BJ (cell line): ENCODE measurements around the gene HIGD2A. TPM values are rescaled to one million over a fixed set of nuclear protein-coding genes. Genes with fewer than 3 reads are reported as not detected.

Source experiments
- CTCF ChIA-PET: fragments of 350-600 bp; formaldehyde crosslinking; extraction: SDS; loops from one replicate; lab custom pipeline; 2021; ENCODE audit warnings: antibody characterized with exemption, inconsistent platforms; lab: Yijun Ruan, JAX
- POLR2A ChIA-PET: fragments of 300-600 bp; sonication (Branson Sonifier 250); formaldehyde crosslinking; extraction: SDS; loops from one replicate; lab custom pipeline; 2021; ENCODE audit warnings: antibody characterized with exemption; lab: Charles Lee
- DNase-seq: peaks from one replicate; pipeline ENCODE4 v3.0.0-alpha.2; 2011; ENCODE audit warnings: low read depth
- H3K27me3 ChIP-seq: 2 replicates; pipeline ENCODE4 v1.6.0; 2011; ENCODE audit warnings: low read length; ENCODE audit not compliant: control insufficient read depth, insufficient read depth
- H3K36me3 ChIP-seq: 2 replicates; pipeline ENCODE4 v1.5.1; 2011; ENCODE audit warnings: low read length; ENCODE audit not compliant: control insufficient read depth, insufficient read depth
- H3K4me3 ChIP-seq: 2 replicates; pipeline ENCODE4 v1.5.1; 2011; ENCODE audit warnings: low read depth, mild to moderate bottlenecking, control low read depth, low read length
- polyA plus RNA-seq: library from polyadenylated mRNA; depleted of rRNA; stranded (reverse); fragments of >200 nt; gene quantifications from 2 replicates; pipeline ENCODE4 v1.2.3, GENCODE V29; 2011
- TF ChIP-seq, protein P1 (sequence below): IDR thresholded peaks from 2 replicates; pipeline ENCODE4 v1.5.1; 2011; ENCODE audit warnings: low read depth, mild to moderate bottlenecking, control low read depth, inconsistent platforms, low read length, moderate library complexity; ENCODE audit not compliant: insufficient read depth

HIGD2A gene
- polyA plus RNA-seq, 1 experiment: 118 TPM

DNA sequence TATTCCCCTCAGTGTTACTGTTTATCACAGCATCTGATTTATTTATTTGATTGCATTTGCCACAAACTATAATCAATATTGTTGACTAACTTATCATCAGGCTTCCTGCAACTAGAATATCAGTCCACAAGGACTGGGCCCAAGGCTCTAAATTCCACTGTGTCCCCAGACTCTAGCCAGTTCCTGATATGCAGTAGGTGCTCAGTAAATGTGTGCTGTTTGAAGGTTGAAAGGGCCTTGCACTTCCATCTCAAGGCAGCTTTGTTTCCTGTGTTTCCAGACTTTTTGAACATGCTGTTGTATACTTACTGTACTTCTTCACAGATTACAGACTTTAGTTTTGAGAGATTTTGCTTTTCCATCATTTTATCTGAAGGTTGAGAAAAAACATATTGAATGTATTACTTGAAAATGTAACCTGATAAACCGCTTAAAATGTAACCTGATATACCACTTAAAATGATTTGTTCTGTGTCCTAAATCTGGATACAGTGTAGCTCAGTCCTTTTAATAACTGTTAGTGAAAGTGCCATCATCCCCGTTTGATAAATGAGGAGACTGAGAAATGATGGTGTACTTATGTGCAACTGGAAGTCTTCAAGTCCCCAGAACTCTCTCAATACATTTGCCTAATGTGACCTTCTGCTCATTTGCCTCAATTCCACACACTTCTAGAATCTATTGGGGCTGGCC lies 45.6 kb upstream of the HIGD2A start:
- no peak for DNase-seq
- Histone ChIP-seq H3K36me3 (peaks cover 15% of the 10 kb centered on the region), H3K27me3 (no peaks in the 10 kb centered on the region), H3K4me3 (no peak overlapping the region)
- TF ChIP-seq, protein P1, sequence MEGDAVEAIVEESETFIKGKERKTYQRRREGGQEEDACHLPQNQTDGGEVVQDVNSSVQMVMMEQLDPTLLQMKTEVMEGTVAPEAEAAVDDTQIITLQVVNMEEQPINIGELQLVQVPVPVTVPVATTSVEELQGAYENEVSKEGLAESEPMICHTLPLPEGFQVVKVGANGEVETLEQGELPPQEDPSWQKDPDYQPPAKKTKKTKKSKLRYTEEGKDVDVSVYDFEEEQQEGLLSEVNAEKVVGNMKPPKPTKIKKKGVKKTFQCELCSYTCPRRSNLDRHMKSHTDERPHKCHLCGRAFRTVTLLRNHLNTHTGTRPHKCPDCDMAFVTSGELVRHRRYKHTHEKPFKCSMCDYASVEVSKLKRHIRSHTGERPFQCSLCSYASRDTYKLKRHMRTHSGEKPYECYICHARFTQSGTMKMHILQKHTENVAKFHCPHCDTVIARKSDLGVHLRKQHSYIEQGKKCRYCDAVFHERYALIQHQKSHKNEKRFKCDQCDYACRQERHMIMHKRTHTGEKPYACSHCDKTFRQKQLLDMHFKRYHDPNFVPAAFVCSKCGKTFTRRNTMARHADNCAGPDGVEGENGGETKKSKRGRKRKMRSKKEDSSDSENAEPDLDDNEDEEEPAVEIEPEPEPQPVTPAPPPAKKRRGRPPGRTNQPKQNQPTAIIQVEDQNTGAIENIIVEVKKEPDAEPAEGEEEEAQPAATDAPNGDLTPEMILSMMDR: no peak
- POLR2A ChIA-PET: no interaction called here
- CTCF ChIA-PET: interaction anchor here (1.3 kb wide), 1 partner anchor 20 kb away, joined by 4 read pairs; no protein-coding TSS in a partner anchor

DNA sequence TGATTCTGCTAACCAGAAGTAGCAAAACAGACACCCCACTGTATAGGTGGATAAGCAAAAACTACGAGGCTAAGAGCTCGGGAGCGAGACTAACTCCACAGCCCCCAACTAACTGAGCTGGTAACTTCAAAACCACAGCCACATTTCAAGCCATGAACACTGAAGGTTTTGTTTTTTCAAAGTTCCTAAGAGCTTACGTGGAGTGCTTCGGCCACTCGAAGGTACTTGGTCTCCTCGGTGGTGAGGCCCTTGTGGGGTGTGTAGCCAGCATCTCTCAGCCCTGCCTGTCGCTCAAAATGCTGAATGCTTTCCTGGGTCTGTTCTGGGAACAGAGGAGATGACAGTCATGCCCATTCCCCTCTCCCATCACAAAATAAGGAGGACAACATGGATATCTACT lies 38.1 kb upstream of the HIGD2A start:
- H3K36me3 ChIP-seq: peaks cover 38% of the 10 kb centered on the region
- H3K27me3 ChIP-seq: no peaks in the 10 kb centered on the region
- POLR2A ChIA-PET: no interaction called here
- TF ChIP-seq, protein P1: no peak
- no peak for DNase-seq
- CTCF ChIA-PET: no interaction called here
- no peak overlapping the region for H3K4me3 ChIP-seq

DNA sequence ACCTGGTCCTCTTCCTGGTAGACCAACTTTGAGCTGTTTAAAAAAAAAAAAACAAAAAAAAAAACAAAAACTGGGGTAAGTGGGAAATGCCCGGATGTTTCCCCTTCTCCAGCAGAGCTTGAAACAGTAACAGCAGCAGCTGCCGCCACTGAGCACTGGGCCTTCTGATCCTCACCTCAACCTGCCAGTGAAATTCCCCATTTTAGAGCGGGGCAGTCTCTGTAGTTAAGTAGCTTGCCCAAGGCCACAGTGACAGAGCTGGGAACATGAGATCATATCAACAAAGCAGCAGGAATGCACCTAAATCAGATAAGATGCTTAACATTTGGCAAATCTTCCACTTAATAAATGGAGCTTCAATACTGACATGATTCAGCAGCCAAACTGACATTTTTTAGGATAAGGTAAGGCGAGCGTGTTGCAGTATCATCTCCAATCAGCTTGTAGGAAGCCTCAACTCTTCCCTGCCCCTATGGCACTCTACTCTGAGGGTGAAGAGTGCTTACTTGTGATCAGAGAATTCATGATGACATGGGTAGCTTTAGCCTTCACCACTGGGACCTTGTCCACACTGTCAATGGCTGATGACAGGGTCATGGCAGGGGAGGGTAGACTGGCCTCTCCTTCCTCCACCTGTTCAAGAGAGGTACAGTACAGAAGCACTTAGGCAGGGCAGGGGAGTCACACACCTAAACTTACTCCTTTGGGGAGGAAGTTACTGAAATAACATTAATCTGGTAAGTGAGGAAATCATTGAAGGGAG lies 36.3 kb upstream of the HIGD2A start:
- H3K4me3 ChIP-seq: no peak overlapping the region
- no peak for DNase-seq
- TF ChIP-seq, protein P1: no peak
- POLR2A ChIA-PET: no interaction called here
- CTCF ChIA-PET: no interaction called here
- H3K27me3 ChIP-seq: no peaks in the 10 kb centered on the region
- H3K36me3 ChIP-seq: peaks cover 37% of the 10 kb centered on the region

DNA sequence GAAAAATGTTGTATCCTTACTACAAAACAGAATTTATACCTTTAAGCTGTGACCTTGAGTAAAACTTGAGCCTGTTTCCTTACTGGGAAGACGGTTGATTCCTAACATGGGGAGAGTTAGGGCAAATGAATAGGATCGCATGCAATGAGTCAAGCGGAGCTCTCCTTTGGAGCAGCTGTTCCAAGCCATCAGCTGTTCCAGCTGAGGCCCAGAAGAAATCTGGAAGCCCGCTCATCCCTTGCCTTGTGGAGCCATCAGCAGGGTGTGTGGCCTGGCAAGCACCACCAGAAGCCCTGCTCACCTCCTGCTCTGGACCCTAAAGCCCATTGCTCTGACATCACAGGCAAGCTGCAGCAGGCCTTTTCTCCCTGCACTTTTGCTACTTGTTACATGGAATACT lies 35.0 kb upstream of the HIGD2A start:
- DNase-seq: no peak
- Histone ChIP-seq H3K4me3 (no peak overlapping the region), H3K36me3 (peaks cover 30% of the 10 kb centered on the region), H3K27me3 (no peaks in the 10 kb centered on the region)
- ChIA-PET CTCF (no interaction called here), POLR2A (no interaction called here)
- TF ChIP-seq, protein P1: no peak

DNA sequence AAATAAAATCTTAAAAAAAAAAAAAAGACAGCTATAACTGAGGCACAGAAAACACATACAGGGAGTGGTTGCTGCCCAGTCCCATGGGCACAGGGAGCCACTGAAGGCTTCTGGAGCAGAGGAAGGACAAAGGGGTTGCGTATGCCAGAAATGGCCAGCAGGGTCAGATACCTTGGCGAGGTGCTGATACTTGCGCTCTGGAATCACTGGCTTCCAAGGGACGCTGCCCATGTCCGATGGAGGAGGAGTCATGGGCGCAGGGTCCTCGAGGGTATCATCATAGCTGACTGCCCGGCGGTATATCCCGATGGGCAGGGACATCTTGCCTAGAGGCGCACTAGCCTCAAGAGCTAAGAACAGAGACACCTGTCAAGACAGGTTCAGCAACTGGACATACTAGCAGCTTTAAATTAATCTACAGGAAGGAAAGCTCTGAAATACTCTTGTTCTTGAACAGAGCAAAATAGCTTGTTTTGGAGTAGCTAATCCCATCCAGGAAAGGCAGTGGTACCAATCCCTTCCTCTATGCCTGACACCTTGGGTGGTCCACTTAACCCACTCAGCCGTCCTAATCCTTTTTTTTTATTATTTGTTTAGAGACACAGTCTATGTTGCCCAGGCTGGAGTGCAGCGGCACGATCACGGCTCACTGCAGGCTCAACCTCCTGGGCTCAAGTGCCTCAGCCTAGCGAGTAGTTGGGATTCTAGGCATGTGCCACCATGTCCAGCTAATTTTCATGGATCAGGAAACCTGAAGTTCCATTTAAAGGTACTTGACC lies 33.0 kb upstream of the HIGD2A start:
- H3K27me3 ChIP-seq: no peaks in the 10 kb centered on the region
- TF ChIP-seq, protein P1: no peak
- no peak overlapping the region for H3K4me3 ChIP-seq
- CTCF ChIA-PET: interaction anchor here (0.6 to 1.4 kb wide), 4 partner anchors 16 to 274 kb away, joined by 3 to 5 read pairs (median 3); no protein-coding TSS in a partner anchor
- DNase-seq: no peak
- peaks cover 22% of the 10 kb centered on the region for H3K36me3 ChIP-seq
- POLR2A ChIA-PET: no interaction called here
